Activated T-cell treated with anti-CD3 and anti-CD28 coated beads, Interleukin-2, amount 50 U/mL, for 4 hours (primary cell): ENCODE data around the gene FARP2. TPM values are rescaled to one million over a fixed set of nuclear protein-coding genes. Genes with fewer than 3 reads are reported as not detected.
"Not testable (repeated sequence)": the region's sequence is repeated elsewhere in the genome, so short reads cannot be mapped to it uniquely, and the experiment has no call there.

ENCODE experiments used
- ATAC-seq, 2 donors: fragments of 200-7000 bp; cut with Tn5 transposase; one replicate each; pipeline ENCODE4 v1.10.0; 2021
- DNase-seq: peaks from one replicate; pipeline ENCODE4 v3.0.0-alpha.2; 2020
- H3K27me3 Mint-ChIP-seq: one replicate; pipeline ENCODE4 v1.8.0; 2021; ENCODE audit warnings: low read depth, mixed read lengths
- H3K36me3 Mint-ChIP-seq: one replicate; pipeline ENCODE4 v1.8.0; 2022; ENCODE audit warnings: mixed read lengths; ENCODE audit not compliant: insufficient read depth
- H3K4me1 Mint-ChIP-seq: one replicate; pipeline ENCODE4 v1.8.0; 2021; ENCODE audit warnings: low read depth, mixed read lengths
- H3K4me3 Mint-ChIP-seq: one replicate; pipeline ENCODE4 v1.8.0; 2021; ENCODE audit warnings: mild to moderate bottlenecking, moderate library complexity, mixed read lengths
- H3K9me3 Mint-ChIP-seq: one replicate; pipeline ENCODE4 v1.8.0; 2021; ENCODE audit warnings: mixed read lengths
- total RNA-seq, 3 donors: library from RNA; stranded (reverse); gene quantifications; one replicate each; pipeline ENCODE4 v1.2.1, GENCODE V29; 2021

FARP2 gene
- total RNA-seq, 3 donors from 2014 or later, result 29.5 to 35.6 (median 30.3) TPM

GRCh38 chr2:241391892-241392665 lies 36.0 kb downstream of the FARP2 start:
- peaks cover 13% of the 10 kb centered on the region for H3K36me3 Mint-ChIP-seq
- H3K27me3 Mint-ChIP-seq, result no peaks in the 10 kb centered on the region
- DNase-seq (no peak), ATAC-seq (no peak)
- H3K4me3 Mint-ChIP-seq, result no peak overlapping the region
- peaks cover 6% of the 10 kb centered on the region for H3K4me1 Mint-ChIP-seq
- H3K9me3 Mint-ChIP-seq, result no peaks in the 10 kb centered on the region

GRCh38 chr2:241392753-241393152 lies 36.7 kb downstream of the FARP2 start:
- H3K36me3 Mint-ChIP-seq, result peaks cover 12% of the 10 kb centered on the region
- not testable (repeated sequence) for H3K4me3 Mint-ChIP-seq, H3K9me3 Mint-ChIP-seq, H3K27me3 Mint-ChIP-seq, ATAC-seq, H3K4me1 Mint-ChIP-seq, DNase-seq

GRCh38 chr2:241393524-241394196 lies 37.6 kb downstream of the FARP2 start:
- no peaks in the 10 kb centered on the region for H3K27me3 Mint-ChIP-seq
- no peak overlapping the region for H3K4me3 Mint-ChIP-seq
- ATAC-seq (no peak), DNase-seq (no peak)
- H3K9me3 Mint-ChIP-seq, result no peaks in the 10 kb centered on the region
- H3K36me3 Mint-ChIP-seq, result peaks cover 12% of the 10 kb centered on the region
- peaks cover 6% of the 10 kb centered on the region for H3K4me1 Mint-ChIP-seq

GRCh38 chr2:241396809-241397208 lies 40.7 kb downstream of the FARP2 start:
- ATAC-seq, H3K4me3 Mint-ChIP-seq, H3K4me1 Mint-ChIP-seq, H3K9me3 Mint-ChIP-seq, H3K27me3 Mint-ChIP-seq, DNase-seq: not testable (repeated sequence)
- peaks cover 11% of the 10 kb centered on the region for H3K36me3 Mint-ChIP-seq

DNA sequence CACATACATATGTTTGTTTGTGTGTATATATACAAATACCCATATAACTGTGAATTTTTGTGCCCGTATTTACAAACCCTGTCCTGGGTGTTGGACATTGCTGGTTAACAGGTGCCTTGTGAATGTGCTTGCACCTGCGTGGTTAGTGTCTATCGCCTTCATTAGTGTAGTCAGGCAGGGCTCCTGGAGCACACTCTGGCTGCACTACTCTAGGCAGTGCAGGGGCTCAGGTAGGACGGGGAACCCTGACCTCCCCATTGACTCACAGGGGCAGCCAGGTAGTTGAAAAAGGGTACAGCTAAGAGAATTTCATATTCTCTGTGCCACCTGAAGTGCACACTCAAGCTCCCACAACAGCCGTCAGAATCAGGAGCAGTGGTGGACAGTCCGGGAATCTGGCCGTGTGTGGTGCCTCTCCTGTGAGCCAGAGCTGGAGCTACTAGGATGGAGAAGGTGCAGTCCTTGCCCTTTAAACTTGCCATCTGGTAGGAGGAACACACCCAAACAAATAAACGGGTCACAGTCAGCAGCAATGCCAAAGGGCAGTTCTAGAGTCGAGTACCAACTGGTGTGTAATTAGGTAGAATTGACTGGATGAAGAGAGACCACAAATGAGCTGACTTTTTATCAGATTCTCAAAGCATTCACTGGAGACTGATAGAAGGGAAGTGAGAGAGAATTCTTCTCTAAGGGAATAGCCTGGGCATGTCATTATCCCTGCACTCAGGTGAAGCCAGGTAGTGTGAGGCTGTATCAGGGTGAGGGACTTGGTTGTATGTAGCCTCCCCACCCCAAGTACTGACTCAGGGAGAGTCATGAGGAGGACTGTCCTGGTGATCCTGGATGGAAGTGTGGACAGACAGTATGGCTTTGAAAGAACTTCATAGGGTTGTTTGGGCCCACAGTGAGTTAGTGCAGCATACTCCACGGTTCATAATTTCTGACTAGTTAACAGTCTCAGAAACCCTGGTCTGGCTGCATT lies 44.1 kb downstream of the FARP2 start:
- H3K4me3 Mint-ChIP-seq, result no peak overlapping the region
- no peak for DNase-seq
- no peaks in the 10 kb centered on the region for H3K9me3 Mint-ChIP-seq
- peaks cover 4% of the 10 kb centered on the region for H3K36me3 Mint-ChIP-seq
- ATAC-seq, result no peak
- no peaks in the 10 kb centered on the region for H3K4me1 Mint-ChIP-seq
- no peaks in the 10 kb centered on the region for H3K27me3 Mint-ChIP-seq

DNA sequence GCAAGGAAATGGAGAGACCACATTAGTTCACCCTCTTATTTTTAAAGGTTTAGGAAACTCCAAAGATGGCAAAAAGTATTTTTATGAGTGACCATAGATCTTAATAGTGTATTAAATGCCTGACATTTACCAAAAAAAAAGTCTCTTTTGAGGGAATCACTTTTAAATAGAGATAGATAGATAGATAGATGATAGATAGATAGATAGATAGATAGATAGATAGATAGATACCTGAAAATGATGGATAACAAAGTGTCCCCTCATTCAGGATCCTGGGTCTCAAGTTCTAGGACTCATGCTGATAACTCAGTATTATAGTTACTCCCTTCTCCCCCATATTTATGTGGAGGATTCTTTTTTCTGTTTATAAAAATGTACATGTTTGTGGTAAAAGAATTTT lies 52.8 kb downstream of the FARP2 start:
- peaks cover 3% of the 10 kb centered on the region for H3K4me1 Mint-ChIP-seq
- ATAC-seq (no peak), DNase-seq (no peak)
- H3K36me3 Mint-ChIP-seq, result peaks cover 19% of the 10 kb centered on the region
- no peaks in the 10 kb centered on the region for H3K27me3 Mint-ChIP-seq
- H3K4me3 Mint-ChIP-seq, result no peak overlapping the region
- H3K9me3 Mint-ChIP-seq, result no peaks in the 10 kb centered on the region

GRCh38 chr2:241410739-241411176 lies 54.7 kb downstream of the FARP2 start:
- H3K4me3 Mint-ChIP-seq, result no peak overlapping the region
- no peaks in the 10 kb centered on the region for H3K27me3 Mint-ChIP-seq
- DNase-seq, result no peak
- ATAC-seq, result no peak
- H3K36me3 Mint-ChIP-seq, result peaks cover 36% of the 10 kb centered on the region
- no peaks in the 10 kb centered on the region for H3K9me3 Mint-ChIP-seq
- H3K4me1 Mint-ChIP-seq, result peaks cover 3% of the 10 kb centered on the region

DNA sequence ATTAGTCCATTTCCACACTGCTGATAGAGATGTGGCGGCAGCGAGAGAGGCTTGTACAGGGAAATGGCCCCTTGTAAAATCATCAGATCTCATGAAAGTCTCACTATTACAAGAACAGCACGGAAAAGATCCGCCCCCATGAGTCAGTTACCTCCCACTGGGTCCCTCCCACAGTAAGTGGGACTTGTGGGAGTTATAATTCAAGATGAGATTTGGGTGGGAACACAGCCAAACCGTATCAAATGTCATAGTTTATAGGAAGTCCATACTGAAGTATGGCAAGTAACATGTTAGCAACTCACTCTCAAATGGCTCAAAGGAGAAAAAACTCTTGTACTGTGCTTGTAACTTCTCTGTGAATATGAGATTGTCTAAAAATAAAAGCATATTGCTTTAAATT lies 56.1 kb downstream of the FARP2 start:
- DNase-seq (no peak), ATAC-seq (no peak)
- H3K4me1 Mint-ChIP-seq, result peaks cover 3% of the 10 kb centered on the region
- H3K27me3 Mint-ChIP-seq, result no peaks in the 10 kb centered on the region
- H3K36me3 Mint-ChIP-seq, result peaks cover 43% of the 10 kb centered on the region
- no peak overlapping the region for H3K4me3 Mint-ChIP-seq
- no peaks in the 10 kb centered on the region for H3K9me3 Mint-ChIP-seq

- not testable (repeated sequence) for H3K9me3 Mint-ChIP-seq, DNase-seq
These were observed 57.4 kb downstream of the FARP2 start for GRCh38 chr2:241413501-241413900.

DNA sequence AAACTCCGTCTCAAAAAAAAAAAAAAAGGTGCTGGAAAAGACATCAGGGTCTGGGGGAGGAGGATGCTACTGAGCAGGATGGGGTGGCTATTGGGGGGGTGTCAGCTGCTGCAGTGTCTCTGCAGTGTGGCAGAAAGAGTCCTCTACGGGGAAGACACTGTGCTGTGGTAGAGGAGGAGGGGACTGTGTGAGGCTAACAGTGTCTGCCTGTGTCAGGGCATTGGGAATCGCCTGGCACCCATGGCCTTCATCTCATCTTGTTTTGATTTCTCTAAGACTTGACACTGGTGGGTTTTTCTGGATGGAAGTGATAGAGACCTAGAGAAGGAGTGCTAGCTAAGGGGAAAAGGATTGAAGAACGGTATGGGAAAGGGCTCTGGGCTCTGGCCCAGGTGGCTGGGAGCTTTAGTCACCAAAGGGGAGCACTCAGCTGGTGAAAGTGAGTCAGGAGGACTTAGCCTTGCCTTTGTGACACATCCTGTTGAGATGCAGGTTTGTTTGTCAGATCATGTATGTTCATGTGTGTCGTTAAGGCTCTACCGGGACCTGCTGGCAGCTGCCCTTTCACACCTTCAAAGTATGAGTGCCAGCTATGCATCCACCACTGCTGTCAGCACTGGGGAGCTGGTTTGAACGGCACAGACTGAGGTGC lies 58.0 kb downstream of the FARP2 start:
- no peak for DNase-seq
- Mint-ChIP-seq H3K4me3 (no peak overlapping the region), H3K27me3 (no peaks in the 10 kb centered on the region), H3K36me3 (peaks cover 54% of the 10 kb centered on the region), H3K9me3 (no peaks in the 10 kb centered on the region), H3K4me1 (peaks cover 3% of the 10 kb centered on the region)
- ATAC-seq, result no peak

More at GRCh38 chr2:241413501-241413900, 57.4 kb downstream of the FARP2 start:
- H3K36me3 Mint-ChIP-seq, result peaks cover 51% of the 10 kb centered on the region
- not testable (repeated sequence) for H3K4me1 Mint-ChIP-seq, ATAC-seq, H3K4me3 Mint-ChIP-seq, H3K27me3 Mint-ChIP-seq

DNA sequence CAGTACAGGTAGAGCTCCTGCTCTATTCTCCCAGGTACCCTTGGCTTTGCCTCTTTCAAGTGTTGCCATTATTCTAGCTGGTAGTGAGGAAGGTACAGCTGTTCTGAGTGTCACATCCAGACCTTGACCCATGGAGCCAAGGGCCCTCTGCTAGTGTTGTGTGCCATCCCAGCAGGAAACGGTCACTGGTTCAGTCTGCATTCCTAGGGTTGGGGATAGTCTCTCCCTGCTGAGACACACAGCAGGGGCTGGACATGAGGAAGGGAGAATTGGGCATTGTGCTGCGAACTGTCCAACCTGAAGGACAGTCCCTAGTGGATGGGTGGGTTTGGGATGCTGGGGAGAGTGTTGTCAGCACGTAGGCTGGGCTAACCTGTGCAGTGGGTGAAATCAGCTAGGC lies 59.1 kb downstream of the FARP2 start:
- Mint-ChIP-seq H3K36me3 (peaks cover 61% of the 10 kb centered on the region), H3K4me1 (peaks cover 3% of the 10 kb centered on the region), H3K9me3 (no peaks in the 10 kb centered on the region), H3K4me3 (no peak overlapping the region), H3K27me3 (no peaks in the 10 kb centered on the region)
- no peak for ATAC-seq
- no peak for DNase-seq

DNA sequence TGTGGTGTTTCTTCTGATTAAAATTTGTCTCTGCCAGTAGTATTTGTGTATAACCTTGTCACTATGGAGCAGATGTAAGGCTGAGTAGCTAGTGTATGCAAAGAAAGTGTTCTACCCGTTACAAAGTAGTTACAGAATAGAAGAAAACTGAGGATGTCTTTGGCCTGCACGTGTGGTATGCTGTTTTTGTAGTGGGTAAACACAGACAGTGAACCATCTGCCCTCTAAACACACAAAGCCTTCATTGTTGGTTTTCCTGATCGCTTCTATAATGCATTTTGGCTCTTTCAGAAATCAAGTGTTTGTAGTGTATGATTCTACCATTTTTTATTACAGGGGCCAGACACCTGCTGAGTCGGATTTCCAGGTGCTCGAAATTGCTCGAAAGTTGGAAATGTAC lies 61.5 kb downstream of the FARP2 start:
- peaks cover 64% of the 10 kb centered on the region for H3K36me3 Mint-ChIP-seq
- ATAC-seq, result no peak

GRCh38 chr2:241421330-241421729 lies 65.2 kb downstream of the FARP2 start:
- Mint-ChIP-seq H3K27me3 (no peaks in the 10 kb centered on the region), H3K9me3 (peaks cover 22% of the 10 kb centered on the region), H3K4me3 (no peak overlapping the region), H3K4me1 (no peaks in the 10 kb centered on the region), H3K36me3 (peaks cover 54% of the 10 kb centered on the region)
- DNase-seq (no peak), ATAC-seq (no peak)

More for the DNA sequence above, 61.5 kb downstream of the FARP2 start:
- Mint-ChIP-seq H3K27me3 (no peaks in the 10 kb centered on the region), H3K4me1 (no peaks in the 10 kb centered on the region), H3K4me3 (no peak overlapping the region), H3K9me3 (peaks cover 4% of the 10 kb centered on the region)
- no peak for DNase-seq

DNA sequence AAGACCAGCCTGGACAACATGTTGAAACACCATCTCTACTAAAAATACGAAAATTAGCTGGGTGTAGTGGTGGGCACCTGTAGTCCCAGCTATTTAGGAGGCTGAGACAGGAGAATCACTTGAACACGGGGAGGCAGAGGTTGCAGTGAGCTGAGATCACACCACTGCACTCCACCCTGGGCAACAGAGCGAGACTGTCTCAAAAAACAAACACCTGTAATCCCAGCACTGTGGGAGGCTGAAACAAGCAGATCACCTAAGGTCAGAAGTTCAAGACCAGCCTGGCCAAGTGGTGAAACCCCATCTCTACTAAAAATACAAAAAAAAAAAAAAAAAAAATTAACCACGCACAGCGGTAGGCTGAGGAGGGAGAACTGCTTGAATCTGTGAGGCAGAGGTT lies 65.9 kb downstream of the FARP2 start:
- not testable (repeated sequence) for H3K27me3 Mint-ChIP-seq, H3K4me3 Mint-ChIP-seq, DNase-seq, ATAC-seq, H3K4me1 Mint-ChIP-seq
- H3K36me3 Mint-ChIP-seq, result peaks cover 54% of the 10 kb centered on the region
- H3K9me3 Mint-ChIP-seq, result peaks cover 22% of the 10 kb centered on the region
